AG04449 (cell line): ENCODE measurements around the gene SLC37A3.

Source experiments
- CTCF ChIA-PET: fragments of 350-600 bp; formaldehyde crosslinking; extraction: SDS; loops from one replicate; lab custom pipeline; 2021; ENCODE audit warnings: antibody characterized with exemption; lab: Yijun Ruan, JAX
- POLR2A ChIA-PET: fragments of 400-600, 350-600 bp; formaldehyde crosslinking; extraction: SDS; loops from one replicate; lab custom pipeline; 2020; ENCODE audit warnings: antibody characterized with exemption, inconsistent platforms; lab: Yijun Ruan, JAX
- DNase-seq: peaks from one replicate; pipeline ENCODE4 v3.0.0-alpha.2; 2010; ENCODE audit warnings: low read depth, low spot score
- H3K4me3 ChIP-seq: 2 replicates; pipeline ENCODE4 v1.5.1; 2011; ENCODE audit warnings: low read depth, mild to moderate bottlenecking, control low read depth, low read length
- TF ChIP-seq, protein P1 (sequence below): IDR thresholded peaks from one replicate; pipeline ENCODE4 v1.5.1; 2011; ENCODE audit warnings: mild to moderate bottlenecking, moderate library complexity, low read length, control low read depth, inconsistent platforms; ENCODE audit not compliant: insufficient read depth; ENCODE audit errors: missing control alignments

Gene SLC37A3

DNA sequence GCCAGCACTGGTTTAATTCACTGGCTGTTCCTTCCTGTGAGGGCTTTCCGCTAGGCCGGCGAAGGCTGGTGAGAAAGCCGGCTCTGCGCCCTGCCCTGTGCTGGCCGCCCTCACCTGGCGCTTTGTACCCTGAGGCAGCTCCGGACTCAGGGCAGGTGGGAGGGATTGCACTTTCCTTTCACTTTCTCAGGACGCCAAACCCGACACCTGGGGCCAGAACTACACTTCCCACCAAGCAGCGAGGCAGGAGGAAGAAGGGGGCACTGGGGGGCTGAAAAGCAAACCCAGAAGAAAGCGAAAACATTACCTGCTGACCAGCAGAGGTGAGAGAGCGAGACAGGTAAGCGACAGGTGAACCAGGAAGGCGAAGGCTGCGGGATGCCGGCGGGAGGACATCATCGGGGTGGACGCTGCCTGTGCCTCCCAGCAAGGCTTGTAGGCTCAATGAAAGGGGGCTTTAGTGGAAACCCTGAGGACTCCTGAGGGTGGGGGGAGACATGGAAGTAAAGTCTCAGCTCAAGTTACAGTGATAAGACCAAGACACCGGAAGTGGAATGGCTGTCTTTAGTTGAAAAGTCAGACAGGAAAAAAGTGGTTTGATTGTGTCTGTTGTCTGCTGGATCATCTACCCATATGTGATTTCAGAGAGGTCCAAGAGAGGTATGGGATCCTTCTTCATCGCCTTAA lies 5.7 kb upstream of the SLC37A3 start, which contains the start of gene RAB19:
TSS of gene RAB19 (plus strand) at position 181 of the 687 bp plus-strand sequence. CDS start 3,589 bp downstream, outside the sequence.
- POLR2A ChIA-PET = no interaction called here
- CTCF ChIA-PET = no interaction called here
- TF ChIP-seq, protein P1, sequence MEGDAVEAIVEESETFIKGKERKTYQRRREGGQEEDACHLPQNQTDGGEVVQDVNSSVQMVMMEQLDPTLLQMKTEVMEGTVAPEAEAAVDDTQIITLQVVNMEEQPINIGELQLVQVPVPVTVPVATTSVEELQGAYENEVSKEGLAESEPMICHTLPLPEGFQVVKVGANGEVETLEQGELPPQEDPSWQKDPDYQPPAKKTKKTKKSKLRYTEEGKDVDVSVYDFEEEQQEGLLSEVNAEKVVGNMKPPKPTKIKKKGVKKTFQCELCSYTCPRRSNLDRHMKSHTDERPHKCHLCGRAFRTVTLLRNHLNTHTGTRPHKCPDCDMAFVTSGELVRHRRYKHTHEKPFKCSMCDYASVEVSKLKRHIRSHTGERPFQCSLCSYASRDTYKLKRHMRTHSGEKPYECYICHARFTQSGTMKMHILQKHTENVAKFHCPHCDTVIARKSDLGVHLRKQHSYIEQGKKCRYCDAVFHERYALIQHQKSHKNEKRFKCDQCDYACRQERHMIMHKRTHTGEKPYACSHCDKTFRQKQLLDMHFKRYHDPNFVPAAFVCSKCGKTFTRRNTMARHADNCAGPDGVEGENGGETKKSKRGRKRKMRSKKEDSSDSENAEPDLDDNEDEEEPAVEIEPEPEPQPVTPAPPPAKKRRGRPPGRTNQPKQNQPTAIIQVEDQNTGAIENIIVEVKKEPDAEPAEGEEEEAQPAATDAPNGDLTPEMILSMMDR = no peak
- no peak for DNase-seq
- peak within 1 kb of the TSS; percentile 23 for H3K4me3 ChIP-seq

DNA sequence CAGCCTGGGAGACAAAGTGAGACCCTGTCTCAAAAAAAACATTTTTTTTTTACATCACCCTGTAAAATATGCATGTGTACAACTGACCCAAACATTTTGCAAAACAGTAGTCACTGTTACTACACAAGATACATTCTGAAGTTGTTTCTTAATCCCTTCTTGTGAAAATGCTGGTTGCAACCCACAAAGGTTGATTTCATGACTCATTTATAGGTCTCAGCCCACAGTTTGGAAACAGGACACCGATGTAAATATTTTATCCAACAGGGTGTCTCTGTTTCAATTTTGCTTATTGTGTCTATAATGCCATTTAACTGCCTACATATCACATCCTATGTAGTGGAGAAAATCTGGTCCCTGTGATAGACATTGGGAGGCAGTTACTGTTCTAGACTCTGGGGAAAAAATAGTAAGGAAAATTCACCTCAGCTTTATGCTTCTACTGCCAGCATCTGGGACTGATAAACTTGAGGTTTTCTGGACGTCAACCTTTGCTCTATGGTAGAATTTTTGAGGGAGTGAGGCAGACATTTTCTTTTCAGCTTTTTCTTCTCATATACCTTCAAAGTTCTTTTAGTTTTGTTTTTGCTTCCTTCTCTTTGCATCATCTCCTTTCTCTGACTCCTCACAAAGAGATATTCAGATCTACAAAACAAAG lies 4.0 kb upstream of the SLC37A3 start:
- POLR2A ChIA-PET = no interaction called here
- TF ChIP-seq, protein P1 = no peak
- CTCF ChIA-PET = no interaction called here
- DNase-seq = no peak
- no peak overlapping the region for H3K4me3 ChIP-seq

DNA sequence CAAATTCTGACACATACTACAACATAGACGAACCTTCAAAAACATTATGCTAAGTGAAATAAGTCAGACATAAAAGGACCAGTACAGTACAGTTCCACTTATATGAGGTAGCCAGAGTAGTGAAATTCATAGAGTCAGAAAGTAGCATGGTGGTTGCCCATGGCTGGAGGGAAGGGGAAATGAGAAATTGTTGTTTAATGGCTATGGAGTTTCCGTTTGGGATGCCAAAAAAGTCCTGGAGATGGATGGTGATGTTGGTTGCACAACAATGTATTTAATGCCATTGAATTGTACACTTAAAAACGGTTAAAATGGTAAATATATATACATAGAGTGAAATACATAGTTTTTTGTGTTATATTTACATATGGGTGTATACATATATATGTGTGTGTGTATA lies 2.1 kb upstream of the SLC37A3 start:
- DNase-seq = no peak
- TF ChIP-seq, protein P1 = no peak
- ChIA-PET POLR2A (no interaction called here), CTCF (no interaction called here)
- H3K4me3 ChIP-seq = no peak overlapping the region

DNA sequence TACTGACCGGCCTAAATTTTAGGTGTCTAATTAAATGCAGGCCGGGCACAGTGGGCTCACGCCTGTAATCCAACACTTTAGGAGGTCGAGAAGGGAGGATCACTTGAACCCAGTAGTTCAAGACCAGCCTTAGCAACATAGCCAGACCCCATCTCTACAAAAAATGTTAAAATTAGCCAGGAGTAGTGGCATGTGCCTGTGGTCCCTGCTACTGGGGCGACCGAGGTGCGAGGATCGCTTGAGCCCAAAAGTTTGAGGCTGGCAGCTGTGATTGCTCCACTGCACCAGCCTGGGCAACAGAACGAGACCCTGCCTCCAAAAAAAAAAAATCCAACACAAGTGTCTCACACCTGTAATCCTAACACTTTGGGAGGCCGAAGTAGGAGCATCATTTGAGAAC lies 491 bp upstream of the SLC37A3 start:
- ChIA-PET POLR2A (interaction anchor here (1.0 kb wide), 1 partner anchor 80 kb away, joined by 3 read pairs; no protein-coding TSS in a partner anchor), CTCF (interaction anchor here (1.0 kb wide), 1 partner anchor 12 kb away, joined by 3 read pairs; no protein-coding TSS in a partner anchor)
- TF ChIP-seq, protein P1 = no peak
- DNase-seq = no peak
- H3K4me3 ChIP-seq = no peak overlapping the region

DNA sequence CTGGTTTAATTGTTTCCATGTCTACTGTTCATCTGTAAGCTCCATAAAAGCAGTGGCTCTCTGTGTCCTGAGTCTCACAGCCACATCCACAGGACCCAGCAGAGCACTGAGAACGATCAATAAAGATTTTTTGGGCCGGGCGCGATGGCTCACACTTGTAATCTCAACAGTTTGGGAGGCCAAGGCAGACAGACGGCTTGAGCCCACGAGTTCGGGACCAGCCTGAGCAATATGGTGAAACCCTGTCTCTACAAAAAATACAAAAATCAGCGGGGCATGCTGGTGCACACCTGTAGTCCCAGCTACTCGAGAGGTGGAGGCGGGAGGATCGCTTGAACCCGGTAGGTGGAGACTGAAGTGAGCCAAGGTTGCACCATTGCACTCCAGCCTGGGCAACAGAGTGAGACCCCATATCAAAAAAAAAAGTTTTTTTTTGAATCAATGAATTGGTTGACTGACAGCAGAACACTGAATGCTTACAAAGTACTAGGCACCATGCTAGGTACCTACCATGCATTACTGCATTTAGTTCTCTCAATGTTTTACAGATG lies 4.5 kb downstream of the SLC37A3 start:
- DNase-seq = no peak
- TF ChIP-seq, protein P1 = no peak
- ChIA-PET CTCF (interaction anchor here (0.6 kb wide), 1 partner anchor 45 kb away, joined by 3 read pairs; no protein-coding TSS in a partner anchor), POLR2A (no interaction called here)
- no peak overlapping the region for H3K4me3 ChIP-seq

DNA sequence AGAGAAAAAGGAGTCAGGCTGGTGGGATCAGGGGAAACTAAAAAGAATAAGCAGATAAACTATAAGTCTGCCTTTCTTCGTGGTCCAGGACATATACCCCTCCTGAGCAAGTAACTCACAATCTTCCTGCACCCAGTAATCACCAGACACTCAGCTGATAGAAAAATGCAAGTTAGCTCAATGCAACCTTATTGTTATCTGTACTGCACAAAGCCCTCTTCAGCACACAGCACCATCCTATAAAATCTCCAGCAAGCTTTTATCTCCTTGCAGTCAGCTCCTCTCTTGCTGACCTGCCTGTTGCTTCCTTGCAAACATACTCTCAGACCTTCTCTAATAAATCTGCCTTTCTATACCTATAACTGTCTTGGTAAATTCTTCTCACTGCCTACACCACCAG lies 6.7 kb downstream of the SLC37A3 start:
- no peak for DNase-seq
- no peak overlapping the region for H3K4me3 ChIP-seq
- TF ChIP-seq, protein P1 = no peak
- CTCF ChIA-PET = no interaction called here
- POLR2A ChIA-PET = no interaction called here
